Spleen (tissue), 11 donors: ENCODE measurements around the gene CSMD2. TPM values are rescaled to one million over a fixed set of nuclear protein-coding genes. Genes with fewer than 3 reads are reported as not detected.

ENCODE experiments used
- DNase-seq: peaks from one replicate; pipeline ENCODE4 v3.0.0-alpha.2; 2020
- H3K27ac ChIP-seq, 8 donors: fragments of 200-600 bp; sonication (generic) in 7 of 8; 1 replicate in 4 of 8; 2 replicates in 4 of 8; pipeline versions ENCODE4 v1.5.0 to v1.8.0; 2016 to 2021; ENCODE audit warnings: inconsistent platforms in 4 of 8, mild to moderate bottlenecking in 4 of 8, moderate library complexity in 1 of 8
- H3K27me3 ChIP-seq, 7 donors: fragments of 200-600 bp; sonication (generic) in 6 of 7; replicated peaks in 1 of 7; 1 replicate in 4 of 7; 2 replicates in 3 of 7; pipeline versions ENCODE4 v1.5.0 to v1.8.0; 2016 to 2021; ENCODE audit warnings: inconsistent platforms in 3 of 7, mild to moderate bottlenecking in 1 of 7
- H3K36me3 ChIP-seq, 6 donors: fragments of 200-600 bp; sonication (generic) in 5 of 6; 1 replicate in 4 of 6; 2 replicates in 2 of 6; pipeline versions ENCODE4 v1.5.0 to v1.8.0; 2016 to 2021; ENCODE audit warnings: inconsistent platforms in 2 of 6
- H3K4me1 ChIP-seq, 6 donors: fragments of 200-600 bp; sonication (generic) in 5 of 6; 1 replicate in 3 of 6; 2 replicates in 3 of 6; pipeline versions ENCODE4 v1.5.0 to v1.8.0; 2016 to 2021; ENCODE audit warnings: inconsistent platforms in 3 of 6
- H3K4me3 ChIP-seq, 8 donors: fragments of 200-600 bp; sonication (generic) in 7 of 8; 1 replicate in 4 of 8; 2 replicates in 4 of 8; pipeline versions ENCODE4 v1.5.0 to v1.8.0; 2016 to 2021; ENCODE audit warnings: inconsistent platforms in 4 of 8, mild to moderate bottlenecking in 4 of 8, moderate library complexity in 2 of 8
- H3K9me3 ChIP-seq, 8 donors: fragments of 200-600 bp; sonication (generic) in 7 of 8; 1 replicate in 4 of 8; 2 replicates in 4 of 8; pipeline versions ENCODE4 v1.5.0 to v1.8.0; 2016 to 2021; ENCODE audit warnings: inconsistent platforms in 4 of 8
- CTCF ChIP-seq, 11 experiments: fragments of 200-600 bp in 7 of 11; fragments of 450-650 bp in 4 of 11; sonication (generic) in 4 of 11; IDR thresholded peaks in 8 of 11; conservative IDR thresholded peaks in 3 of 11; 1 replicate in 7 of 11; 2 replicates in 4 of 11; pipeline versions ENCODE4 v1.4.0 to v1.8.0; 2016 to 2021; ENCODE audit warnings: antibody characterized with exemption in 11 of 11, inconsistent platforms in 4 of 11, mild to moderate bottlenecking in 1 of 11
- POLR2A ChIP-seq, 3 donors: fragments of 450-650 bp; IDR thresholded peaks; one replicate each; pipeline ENCODE4 v1.5.1; 2017; ENCODE audit warnings: antibody characterized with exemption in 3 of 3, mild to moderate bottlenecking in 1 of 3
- POLR2AphosphoS5 ChIP-seq, 3 donors: sonication (generic); formaldehyde crosslinking; IDR thresholded peaks; one replicate each; pipeline ENCODE4 v1.5.1; 2017; ENCODE audit warnings: antibody characterized with exemption in 3 of 3
- WGBS, 5 donors: extraction: QIAGEN DNeasy Blood & Tissue Kit in 3 of 5; methylation state at CpG; one replicate each; pipeline versions ENCODE4 v1.1.5 to v1.1.7; 2013 to 2018; 5-methylcytosine and 5-hydroxymethylcytosine counted together
- intact Hi-C: fragments of 100-400 bp; cut with DNase I; formaldehyde crosslinking; loops from one replicate; pipeline ENCODE4 v1.15.0; 2023; ENCODE audit warnings: low total_unique reads
- polyA plus RNA-seq, 3 donors: library from polyadenylated mRNA; stranded (reverse); fragments of 200-250 nt; gene quantifications; one replicate each; pipeline ENCODE4 v1.2.1, GENCODE V29; 2013
- total RNA-seq, 7 donors: library from RNA; depleted of rRNA in 3 of 7; stranded (reverse); fragments of >200 nt in 3 of 7; fragmentation: NEBNext Ultra II Directional in 4 of 7; extraction: Animal tissue kit (Norgen Biotek cat#: 25700) in 4 of 7; gene quantifications; one replicate each; pipeline versions ENCODE4 v1.1.0 to v1.2.1, GENCODE V29; 2016 to 2021
- donor health status: healthy with polysubstance abuse.
- donor health status: DM: no; HTN: no; CAD: no; lungs with moderate emphysema.
- donor health status: DM: no; HTN: no; CAD: no.
- donor health status: Bipolar disorder and iron deficiency.
- donor health status: healthy.
- donor health status: DM: no; HTN: no; CAD: no.
- donor health status: DM: yes; HTN: yes; CAD: no.

CSMD2 gene
- total and polyA plus RNA-seq, 10 donors: 0.12 to 2.7 (median 0.96) TPM

GRCh38 chr1:33826311-33826710 is 338.7 kb downstream of the CSMD2 start:
- H3K36me3 ChIP-seq: no peaks in the 10 kb centered on the region
- intact Hi-C loops: no loop called here
- H3K9me3 ChIP-seq: peaks cover 0 to 12% (median 0%) of the 10 kb centered on the region in 8 donors
- H3K27ac ChIP-seq: no peak overlapping the region
- DNase-seq: no peak
- no peak overlapping the region for H3K4me3 ChIP-seq
- TF ChIP-seq POLR2AphosphoS5 (IDR thresholded peaks at IDR 0.05) (no peak), POLR2A (IDR thresholded peaks at IDR 0.05) (no peak), CTCF (IDR thresholded peaks at IDR 0.05 in 8 of 11, conservative IDR thresholded peaks at IDR 0.05 in 3 of 11) (no peak)
- H3K4me1 ChIP-seq: no peaks in the 10 kb centered on the region
- H3K27me3 ChIP-seq: peaks cover 0 to 48% (median 0%) of the 10 kb centered on the region in 7 donors

- Histone ChIP-seq H3K27ac (no peak overlapping the region), H3K36me3 (no peaks in the 10 kb centered on the region), H3K9me3 (peaks cover 0 to 12% (median 0%) of the 10 kb centered on the region in 8 donors), H3K4me1 (no peaks in the 10 kb centered on the region), H3K27me3 (peaks cover 0 to 50% (median 0%) of the 10 kb centered on the region in 7 donors), H3K4me3 (no peak overlapping the region)
- WGBS, 5 donors: 70 to 89% (median 80%) methylated on average over 10 of the region's 10 CpGs
- intact Hi-C loops: no loop called here
- DNase-seq: no peak
- no peak for TF ChIP-seq CTCF (IDR thresholded peaks at IDR 0.05 in 8 of 11, conservative IDR thresholded peaks at IDR 0.05 in 3 of 11)
- no peak for TF ChIP-seq POLR2AphosphoS5 (IDR thresholded peaks at IDR 0.05)
- TF ChIP-seq POLR2A (IDR thresholded peaks at IDR 0.05): no peak
These were observed 339.5 kb downstream of the CSMD2 start for GRCh38 chr1:33825506-33825905.

- WGBS, 5 donors: 60 to 82% (median 69%) methylated on average over 1 of the region's 1 CpG
- intact Hi-C loops: no loop called here
These were observed 340.1 kb downstream of the CSMD2 start for GRCh38 chr1:33824971-33825370.

GRCh38 chr1:33824321-33824720 is 340.7 kb downstream of the CSMD2 start:
- Histone ChIP-seq H3K4me1 (no peaks in the 10 kb centered on the region), H3K9me3 (peaks cover 0 to 5% (median 0%) of the 10 kb centered on the region in 8 donors), H3K36me3 (no peaks in the 10 kb centered on the region), H3K4me3 (no peak overlapping the region), H3K27ac (no peak overlapping the region), H3K27me3 (peaks cover 0 to 50% (median 0%) of the 10 kb centered on the region in 7 donors)
- no peak for TF ChIP-seq POLR2A (IDR thresholded peaks at IDR 0.05)
- TF ChIP-seq CTCF (IDR thresholded peaks at IDR 0.05 in 8 of 11, conservative IDR thresholded peaks at IDR 0.05 in 3 of 11): no peak
- TF ChIP-seq POLR2AphosphoS5 (IDR thresholded peaks at IDR 0.05): no peak
- intact Hi-C loops: no loop called here
- no peak for DNase-seq
- WGBS, 5 donors: 80 to 91% (median 90%) methylated on average over 6 of the region's 6 CpGs

More at GRCh38 chr1:33824971-33825370, 340.1 kb downstream of the CSMD2 start:
- DNase-seq: no peak
- Histone ChIP-seq H3K27ac (no peak overlapping the region), H3K4me3 (no peak overlapping the region), H3K27me3 (peaks cover 0 to 50% (median 0%) of the 10 kb centered on the region in 7 donors), H3K4me1 (no peaks in the 10 kb centered on the region), H3K9me3 (peaks cover 0 to 12% (median 0%) of the 10 kb centered on the region in 8 donors), H3K36me3 (no peaks in the 10 kb centered on the region)
- TF ChIP-seq CTCF (IDR thresholded peaks at IDR 0.05 in 8 of 11, conservative IDR thresholded peaks at IDR 0.05 in 3 of 11): no peak
- TF ChIP-seq POLR2AphosphoS5 (IDR thresholded peaks at IDR 0.05): no peak
- TF ChIP-seq POLR2A (IDR thresholded peaks at IDR 0.05): no peak
